H9 (cell line): Measurements from ENCODE around the gene GRID2. TPM values are rescaled to one million over a fixed set of nuclear protein-coding genes. Genes with fewer than 3 reads are reported as not detected.

ENCODE experiments used
- DNase-seq: peaks from one replicate; pipeline ENCODE4 v3.0.0-alpha.2; 2017
- H2AFZ ChIP-seq: one replicate; pipeline ENCODE4 v1.6.1; 2013; ENCODE audit warnings: mild to moderate bottlenecking, low read length, control low read depth, moderate library complexity
- H2AK5ac ChIP-seq: 2 replicates; pipeline ENCODE4 v1.6.1; 2013; ENCODE audit warnings: low read length, control low read depth, mixed read lengths; ENCODE audit not compliant: insufficient read length
- H2BK120ac ChIP-seq: one replicate; pipeline ENCODE4 v1.6.1; 2013; ENCODE audit warnings: low read depth, mild to moderate bottlenecking, low read length, control low read depth, inconsistent platforms; ENCODE audit not compliant: poor library complexity, severe bottlenecking
- H2BK12ac ChIP-seq: 2 replicates; pipeline ENCODE4 v1.6.1; 2013; ENCODE audit warnings: low read length, control low read depth, mixed read lengths, low read depth; ENCODE audit not compliant: insufficient read length
- H2BK15ac ChIP-seq: 2 replicates; pipeline ENCODE4 v1.6.1; 2013; ENCODE audit warnings: low read depth, low read length, control low read depth
- H2BK20ac ChIP-seq: one replicate; pipeline ENCODE4 v1.6.1; 2013; ENCODE audit warnings: low read depth, mild to moderate bottlenecking, low read length, control low read depth, inconsistent platforms; ENCODE audit not compliant: poor library complexity, severe bottlenecking
- H2BK5ac ChIP-seq: 2 replicates; pipeline ENCODE4 v1.6.1; 2013; ENCODE audit warnings: low read length, control low read depth, mixed read lengths; ENCODE audit not compliant: insufficient read length
- H3K14ac ChIP-seq: 2 replicates; pipeline ENCODE4 v1.6.1; 2013; ENCODE audit warnings: low read length, control low read depth; ENCODE audit not compliant: insufficient read depth
- H3K18ac ChIP-seq: 2 replicates; pipeline ENCODE4 v1.6.1; 2013; ENCODE audit warnings: low read depth, mild to moderate bottlenecking, mixed read lengths, low read length, control low read depth; ENCODE audit not compliant: insufficient read length
- H3K23ac ChIP-seq: 2 replicates; pipeline ENCODE4 v1.6.1; 2013; ENCODE audit warnings: low read length, control low read depth, mixed read lengths, low read depth; ENCODE audit not compliant: insufficient read length
- H3K23me2 ChIP-seq: 2 replicates; pipeline ENCODE4 v1.6.1; 2013; ENCODE audit warnings: low read depth, mild to moderate bottlenecking, mixed read lengths, low read length, control low read depth; ENCODE audit not compliant: insufficient read length, poor library complexity, severe bottlenecking
- H3K27ac ChIP-seq: 2 replicates; pipeline ENCODE4 v1.5.1; 2013; ENCODE audit warnings: low read length, control low read depth, mixed read lengths, low read depth; ENCODE audit not compliant: insufficient read length
- H3K27me3 ChIP-seq: 2 replicates; pipeline ENCODE4 v1.6.1; 2013; ENCODE audit warnings: low read length, control low read depth, inconsistent platforms; ENCODE audit not compliant: insufficient read depth
- H3K4ac ChIP-seq: 2 replicates; pipeline ENCODE4 v1.6.1; 2013; ENCODE audit warnings: low read depth, mild to moderate bottlenecking, control low read depth, inconsistent platforms, low read length, moderate library complexity
- H3K4me1 ChIP-seq: 2 replicates; pipeline ENCODE4 v1.6.1; 2013; ENCODE audit warnings: low read length, control low read depth, inconsistent platforms; ENCODE audit not compliant: insufficient read depth
- H3K4me2 ChIP-seq: 2 replicates; pipeline ENCODE4 v1.6.1; 2013; ENCODE audit warnings: low read length, control low read depth, mixed read lengths; ENCODE audit not compliant: insufficient read length, insufficient read depth
- H3K56ac ChIP-seq: 2 replicates; pipeline ENCODE4 v1.6.1; 2013; ENCODE audit warnings: low read depth, mild to moderate bottlenecking, mixed read lengths, low read length, control low read depth; ENCODE audit not compliant: insufficient read length
- H3K79me1 ChIP-seq: 2 replicates; pipeline ENCODE4 v1.6.1; 2013; ENCODE audit warnings: low read depth, mild to moderate bottlenecking, moderate library complexity, low read length, control low read depth, inconsistent platforms; ENCODE audit not compliant: insufficient read depth, poor library complexity, severe bottlenecking
- H3K79me2 ChIP-seq: 2 replicates; pipeline ENCODE4 v1.6.1; 2013; ENCODE audit warnings: low read length, control low read depth, inconsistent platforms; ENCODE audit not compliant: insufficient read depth
- H3K9ac ChIP-seq: 2 replicates; pipeline ENCODE4 v1.6.1; 2013; ENCODE audit warnings: low read length, control low read depth, mixed read lengths; ENCODE audit not compliant: insufficient read length; ENCODE audit errors: extremely low read depth
- H3K9me3 ChIP-seq: one replicate; pipeline ENCODE4 v1.6.1; 2013; ENCODE audit warnings: low read depth, low read length, inconsistent platforms; ENCODE audit not compliant: control insufficient read depth
- H3T11ph ChIP-seq: one replicate; pipeline ENCODE4 v1.6.1; 2013; ENCODE audit warnings: mild to moderate bottlenecking, low read length, control low read depth, inconsistent platforms
- H4K20me1 ChIP-seq: one replicate; pipeline ENCODE4 v1.6.1; 2013; ENCODE audit not compliant: control insufficient read depth, insufficient read length, insufficient read depth
- H4K5ac ChIP-seq: 2 replicates; pipeline ENCODE4 v1.6.1; 2013; ENCODE audit warnings: low read depth, mild to moderate bottlenecking, mixed read lengths, low read length, control low read depth; ENCODE audit not compliant: insufficient read length
- H4K8ac ChIP-seq: replicated peaks from 2 replicates; pipeline ENCODE4 v1.6.1; 2013; ENCODE audit warnings: low read length, control low read depth, mixed read lengths, low read depth; ENCODE audit not compliant: insufficient read length
- H4K91ac ChIP-seq: 2 replicates; pipeline ENCODE4 v1.6.1; 2013; ENCODE audit warnings: low read depth, mild to moderate bottlenecking, moderate library complexity, mixed read lengths, low read length, control low read depth; ENCODE audit not compliant: insufficient read length
- H3K27ac Mint-ChIP-seq, 3 experiments: 2 replicates in 2 of 3; 3 replicates in 1 of 3; pipeline ENCODE4 v1.8.0; 2020 to 2021; ENCODE audit warnings: mixed read lengths in 3 of 3, mild to moderate bottlenecking in 1 of 3, moderate library complexity in 1 of 3
- H3K27me3 Mint-ChIP-seq: 2 replicates; pipeline ENCODE4 v1.8.0; 2021; ENCODE audit warnings: low read depth, mild to moderate bottlenecking, moderate library complexity, mixed read lengths
- H3K36me3 Mint-ChIP-seq, 3 experiments: 2 replicates in 2 of 3; 3 replicates in 1 of 3; pipeline ENCODE4 v1.8.0; 2020 to 2021; ENCODE audit warnings: low read depth in 3 of 3, mixed read lengths in 3 of 3; ENCODE audit not compliant: insufficient read depth in 1 of 3
- H3K4me1 Mint-ChIP-seq, 2 experiments: 2 replicates each; pipeline ENCODE4 v1.8.0; 2020; ENCODE audit warnings: mixed read lengths in 2 of 2
- H3K4me3 Mint-ChIP-seq, 2 experiments: 2 replicates in 1 of 2; 3 replicates in 1 of 2; pipeline ENCODE4 v1.8.0; 2020 to 2021; ENCODE audit warnings: mild to moderate bottlenecking in 2 of 2, mixed read lengths in 2 of 2, moderate library complexity in 1 of 2
- H3K9me3 Mint-ChIP-seq, 2 experiments: 2 replicates in 1 of 2; 3 replicates in 1 of 2; pipeline ENCODE4 v1.8.0; 2020; ENCODE audit warnings: mild to moderate bottlenecking in 2 of 2, mixed read lengths in 2 of 2, moderate library complexity in 1 of 2
- CTCF ChIP-seq: fragments of 200-600 bp; sonication (generic); conservative IDR thresholded peaks from 3 replicates; pipeline ENCODE4 v1.8.0; 2021; ENCODE audit warnings: antibody characterized with exemption, mild to moderate bottlenecking
- whole genome bisulfite sequencing: extraction: QIAGEN DNeasy Blood & Tissue Kit; methylation state at CpG from one replicate; pipeline ENCODE4 v1.1.7; 2013; ENCODE audit warnings: missing lambda C conversion rate, low lambda C conversion rate, mixed read lengths; ENCODE audit not compliant: insufficient read length; ENCODE audit errors: extremely low coverage; 5-methylcytosine and 5-hydroxymethylcytosine counted together
- total RNA-seq: library from RNA; stranded (reverse); gene quantifications from 2 replicates; pipeline ENCODE4 v1.2.1, GENCODE V29; 2021

The GRID2 gene
- total RNA-seq, 1 experiment from 2014 or later: 21.8 TPM

- H3K4me1 ChIP-seq: no peaks in the 10 kb centered on the region
- WGBS: no CpG with 5 or more reads among the region's 3 CpGs
- H3K9me3 ChIP-seq: no peaks in the 10 kb centered on the region
- H2AFZ ChIP-seq: no peak overlapping the region
- no peaks in the 10 kb centered on the region for H3K79me2 ChIP-seq
- no peak overlapping the region for H2AK5ac ChIP-seq
- H2BK5ac ChIP-seq: no peak overlapping the region
- no peaks in the 10 kb centered on the region for H4K20me1 ChIP-seq
- H4K5ac ChIP-seq: no peak overlapping the region
- H3K79me1 ChIP-seq: no peaks in the 10 kb centered on the region
- H3K4me3 Mint-ChIP-seq: no peak overlapping the region
- H3K56ac ChIP-seq: no peak overlapping the region
- no peak for DNase-seq
- no peak overlapping the region for H2BK120ac ChIP-seq
- H3K9ac ChIP-seq: no peak overlapping the region
- no peaks in the 10 kb centered on the region for H3K27me3 Mint-ChIP-seq
- no peak for TF ChIP-seq CTCF
- H2BK15ac ChIP-seq: no peak overlapping the region
- no peak overlapping the region for H3K27ac ChIP-seq
- H2BK20ac ChIP-seq: no peak overlapping the region
- H3K4me1 Mint-ChIP-seq: no peaks in the 10 kb centered on the region
- H3K23ac ChIP-seq: no peak overlapping the region
- H3K36me3 Mint-ChIP-seq: peaks cover 0 to 3% (median 0%) of the 10 kb centered on the region in 3 experiments; a peak in 2 of 7 replicates
- H3K4ac ChIP-seq: no peak overlapping the region
- no peak overlapping the region for H3K4me2 ChIP-seq
- no peaks in the 10 kb centered on the region for H3K23me2 ChIP-seq
- H3K14ac ChIP-seq: no peak overlapping the region
- 0 out of 5 replicates have a peak, but pooled peaks cover 0 to 3% of the 10 kb centered on the region in 2 experiments for H3K9me3 Mint-ChIP-seq
- H3T11ph ChIP-seq: no peak overlapping the region
- H2BK12ac ChIP-seq: no peak overlapping the region
- H3K27me3 ChIP-seq: no peaks in the 10 kb centered on the region
- H4K8ac ChIP-seq: no peak overlapping the region
- H3K27ac Mint-ChIP-seq: no peak overlapping the region
- no peak overlapping the region for H3K18ac ChIP-seq
- H4K91ac ChIP-seq: no peak overlapping the region
Measured at GRCh38 chr4:93348896-93349295, 1045.1 kb downstream of the GRID2 start.
